Measurements from ENCODE around the gene RBM20. TPM values are rescaled to one million over a fixed set of nuclear protein-coding genes. Genes with fewer than 3 reads are reported as not detected.
"Not testable (repeated sequence)": the region's sequence is repeated elsewhere in the genome, so short reads cannot be mapped to it uniquely, and the experiment has no call there.

Gene RBM20
- total and polyA plus RNA-seq, 10 of the 15 experiments (the other 5 are each of a cell fraction or from before 2014, with no cell fraction given), result 0.04 to 0.26 (median 0.15) TPM

GRCh38 chr10:110867011-110867806, 223.1 kb downstream of the RBM20 start:
- ATAC-seq, result peak; percentile 47
- peaks cover 30% of the 10 kb centered on the region for H3K79me2 ChIP-seq (ENCODE audit: control insufficient read depth, insufficient read depth, low read length)
- FAIRE-seq, result peak; percentile 83
- ChIA-PET POLR2A (interaction anchor here (1.3 to 5.2 kb wide), 9 partner anchors 9 to 65 kb away, joined by 3 to 78 read pairs (median 19); partner anchors contain the start of genes BBIP1 and SHOC2), SMC1A (ENCODE audit: uncharacterized antibody, unreplicated experiment) (interaction anchor here (1.0 to 5.1 kb wide), 22 partner anchors 9 to 257 kb away, joined by 3 to 139 read pairs (median 7); partner anchors contain the start of genes BBIP1 and SHOC2), CTCF (interaction anchor here (0.7 to 5.2 kb wide), 13 partner anchors 8 to 257 kb away, joined by 3 to 53 read pairs (median 6); no protein-coding TSS in a partner anchor), RAD21 (ENCODE audit: unreplicated experiment) (interaction anchor here (1.2 to 5.3 kb wide), 13 partner anchors 9 to 119 kb away, joined by 3 to 138 read pairs (median 7); partner anchors contain the start of gene BBIP1)
- WGBS (ENCODE audit: insufficient coverage, insufficient replicate concordance, low lambda C conversion rate, missing lambda C conversion rate), result 31% methylated on average over 8 of the region's 8 CpGs
- H3K36me3 ChIP-seq (ENCODE audit: control insufficient read depth in 2 of 2, insufficient read depth in 2 of 2, low read length in 1 of 2); H3K27me3 ChIP-seq (replicated peaks in 1 of 2; ENCODE audit: control insufficient read depth in 2 of 2, insufficient read depth in 2 of 2, low read length in 1 of 2); in situ Hi-C loops (cut with MboI); BruUV-seq (replicated peaks); H3K9me3 ChIP-seq (replicated peaks; ENCODE audit: control insufficient read depth, insufficient read depth, low read length); H4K20me1 ChIP-seq (ENCODE audit: control insufficient read depth, insufficient read depth): not testable (repeated sequence)
- intact Hi-C loops (cut with micrococcal nuclease; ENCODE audit: unreplicated experiment), result loop anchor here (5.0 kb wide), 1 partner anchor 790 kb away; no protein-coding TSS in a partner anchor
- peak overlapping the region; percentile 31; the same call in 1 of the 2 replicates for H3K4me3 ChIP-seq
- H3K4me2 ChIP-seq (ENCODE audit: control insufficient read depth, insufficient read depth), result peak overlapping the region; percentile 85
- H2AFZ ChIP-seq (ENCODE audit: control insufficient read depth, low read depth, low read length), result peak overlapping the region; percentile 61
- H3K9ac ChIP-seq (ENCODE audit: control insufficient read depth, insufficient read depth, low read length), result peak overlapping the region; percentile 56
- peaks cover 84% of the 10 kb centered on the region for H3K4me1 ChIP-seq (ENCODE audit: control insufficient read depth, insufficient read depth, low read length)
- DNase-seq (ENCODE audit: low read depth, low spot score), result peak; percentile 85
- H3K27ac ChIP-seq (ENCODE audit: control insufficient read depth, insufficient read depth), result peak overlapping the region; percentile 99
- TF ChIP-seq MEF2B (IDR thresholded peaks at IDR 0.05; ENCODE audit: partially characterized antibody, poor library complexity, severe bottlenecking) (peak; percentile 58), EED (IDR thresholded peaks at IDR 0.05; ENCODE audit: low read depth) (peak; percentile 90), DPF2 (IDR thresholded peaks at IDR 0.05) (peak; percentile 95), SP1 (IDR thresholded peaks at IDR 0.05; ENCODE audit: low read depth, low read length) (peak; percentile 41), ZNF687 (IDR thresholded peaks at IDR 0.05) (peak; percentile 71), ATF7 (IDR thresholded peaks at IDR 0.05; ENCODE audit: low read depth) (peak; percentile 25; the same call in 1 of the 2 replicates), MTA2 (IDR thresholded peaks at IDR 0.05; ENCODE audit: low read depth) (peak; percentile 85), RELB (IDR thresholded peaks at IDR 0.05; ENCODE audit: low read depth) (0 out of 2 replicates have a peak, but pooled peaks have one; percentile 58), BMI1 (IDR thresholded peaks at IDR 0.05; ENCODE audit: borderline replicate concordance) (0 out of 2 replicates have a peak, but pooled peaks have one; percentile 40), BCL11A (IDR thresholded peaks at IDR 0.05; ENCODE audit: low read depth, low read length) (peak; percentile 67), IKZF2 (IDR thresholded peaks at IDR 0.05) (peak; percentile 90 to 92), YY1 (IDR thresholded peaks at IDR 0.05; ENCODE audit: low read depth, low read length) (peak; percentile 51; the same call in 1 of the 2 replicates), JUNB (IDR thresholded peaks at IDR 0.05) (peak; percentile 71), IRF4 (IDR thresholded peaks at IDR 0.05; ENCODE audit: low read depth, low read length) (peak; percentile 89), NKRF (conservative IDR thresholded peaks at IDR 0.05) (0 out of 2 replicates have a peak, but pooled peaks have one; percentile 40), SPI1 (IDR thresholded peaks at IDR 0.05; ENCODE audit: borderline replicate concordance, insufficient read depth, low read depth, low read length) (peak; percentile 100)

Measured in GM12878 (cell line).